PC-9 (cell line): ENCODE data around the gene INSIG2. TPM values are rescaled to one million over a fixed set of nuclear protein-coding genes. Genes with fewer than 3 reads are reported as not detected.

Experiments
- BruUV-seq: library from RNA; stranded (reverse); fragments of 400-500 nt; replicated peaks from 2 replicates; lab custom pipeline; 2021; lab: Mats Ljungman, UMichigan
- CTCF ChIA-PET: fragments of 300-600 bp; sonication (Branson Sonifier 250); formaldehyde crosslinking; loops from one replicate; lab custom pipeline; 2022; ENCODE audit warnings: antibody characterized with exemption; lab: Charles Lee
- POLR2A ChIA-PET: fragments of 300-600 bp; sonication (Branson Sonifier 250); formaldehyde crosslinking; loops from one replicate; lab custom pipeline; 2022; ENCODE audit warnings: antibody characterized with exemption; ENCODE audit not compliant: unreplicated experiment; lab: Charles Lee
- DNase-seq, 2 experiments: peaks; one replicate each; pipeline versions ENCODE4 v3.0.0 to v3.0.0-alpha.2; 2015 to 2022; ENCODE audit warnings: mixed read lengths in 1 of 2
- H2AFZ ChIP-seq: fragments of 200-600 bp; sonication (generic); 2 replicates; pipeline ENCODE4 v1.8.1; 2017; ENCODE audit warnings: antibody characterized with exemption
- H3F3A ChIP-seq: fragments of 200-600 bp; sonication (generic); 2 replicates; pipeline ENCODE4 v1.8.1; 2017; ENCODE audit warnings: antibody characterized with exemption, mild to moderate bottlenecking, low read depth; ENCODE audit not compliant: insufficient read depth
- H3K27ac ChIP-seq: fragments of 200-600 bp; sonication (generic); 2 replicates; pipeline ENCODE4 v1.6.1; 2016; ENCODE audit warnings: mixed run types
- H3K27me3 ChIP-seq: fragments of 200-600 bp; sonication (generic); 2 replicates; pipeline ENCODE4 v1.6.1; 2016; ENCODE audit warnings: low read depth, mixed run types; ENCODE audit not compliant: insufficient read depth
- H3K36me3 ChIP-seq: fragments of 200-600 bp; sonication (generic); 2 replicates; pipeline ENCODE4 v1.6.1; 2016; ENCODE audit warnings: low read depth, mixed run types
- H3K4me1 ChIP-seq: fragments of 200-600 bp; sonication (generic); replicated peaks from 2 replicates; pipeline ENCODE4 v1.6.1; 2016; ENCODE audit warnings: mixed run types; ENCODE audit not compliant: insufficient read depth
- H3K4me2 ChIP-seq: fragments of 200-600 bp; sonication (generic); 2 replicates; pipeline ENCODE4 v1.6.1; 2017; ENCODE audit warnings: mixed run types
- H3K4me3 ChIP-seq: fragments of 200-600 bp; sonication (generic); 2 replicates; pipeline ENCODE4 v1.6.1; 2016; ENCODE audit warnings: mixed run types
- H3K79me2 ChIP-seq: fragments of 200-600 bp; sonication (generic); 2 replicates; pipeline ENCODE4 v1.6.1; 2017; ENCODE audit warnings: low read depth, mixed run types
- H3K9me2 ChIP-seq: fragments of 200-600 bp; sonication (generic); 2 replicates; pipeline ENCODE4 v1.8.1; 2017; ENCODE audit warnings: mild to moderate bottlenecking; ENCODE audit not compliant: insufficient read depth
- H3K9me3 ChIP-seq: fragments of 200-600 bp; sonication (generic); 2 replicates; pipeline ENCODE4 v1.8.1; 2016; ENCODE audit warnings: low read depth; ENCODE audit not compliant: insufficient read depth
- H4K20me1 ChIP-seq: fragments of 200-600 bp; sonication (generic); 2 replicates; pipeline ENCODE4 v1.8.1; 2017; ENCODE audit not compliant: insufficient read depth
- EZH2 ChIP-seq: fragments of 200-600 bp; sonication (generic); IDR thresholded peaks from 2 replicates; pipeline ENCODE4 v1.8.0; 2017; ENCODE audit warnings: antibody characterized with exemption, low read depth
- intact Hi-C: fragments of 100-400 bp; cut with micrococcal nuclease; formaldehyde crosslinking; loops from one replicate; pipeline ENCODE4 v1.10.0; 2022; ENCODE audit not compliant: unreplicated experiment
- total RNA-seq: library from RNA; stranded (reverse); gene quantifications from 2 replicates; pipeline ENCODE4 v1.2.3, GENCODE V29; 2021
- TF ChIP-seq, protein P1 (sequence below): fragments of 200-600 bp; sonication (generic); conservative IDR thresholded peaks from 2 replicates; pipeline ENCODE4 v1.6.1; 2017; ENCODE audit warnings: mixed run types, antibody characterized with exemption, mild to moderate bottlenecking, moderate library complexity

The INSIG2 gene
- total RNA-seq, 1 experiment from 2014 or later, result 33.6 TPM

- no peak for TF ChIP-seq EZH2
- TF ChIP-seq, protein P1, sequence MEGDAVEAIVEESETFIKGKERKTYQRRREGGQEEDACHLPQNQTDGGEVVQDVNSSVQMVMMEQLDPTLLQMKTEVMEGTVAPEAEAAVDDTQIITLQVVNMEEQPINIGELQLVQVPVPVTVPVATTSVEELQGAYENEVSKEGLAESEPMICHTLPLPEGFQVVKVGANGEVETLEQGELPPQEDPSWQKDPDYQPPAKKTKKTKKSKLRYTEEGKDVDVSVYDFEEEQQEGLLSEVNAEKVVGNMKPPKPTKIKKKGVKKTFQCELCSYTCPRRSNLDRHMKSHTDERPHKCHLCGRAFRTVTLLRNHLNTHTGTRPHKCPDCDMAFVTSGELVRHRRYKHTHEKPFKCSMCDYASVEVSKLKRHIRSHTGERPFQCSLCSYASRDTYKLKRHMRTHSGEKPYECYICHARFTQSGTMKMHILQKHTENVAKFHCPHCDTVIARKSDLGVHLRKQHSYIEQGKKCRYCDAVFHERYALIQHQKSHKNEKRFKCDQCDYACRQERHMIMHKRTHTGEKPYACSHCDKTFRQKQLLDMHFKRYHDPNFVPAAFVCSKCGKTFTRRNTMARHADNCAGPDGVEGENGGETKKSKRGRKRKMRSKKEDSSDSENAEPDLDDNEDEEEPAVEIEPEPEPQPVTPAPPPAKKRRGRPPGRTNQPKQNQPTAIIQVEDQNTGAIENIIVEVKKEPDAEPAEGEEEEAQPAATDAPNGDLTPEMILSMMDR, result no peak
- Histone ChIP-seq H2AFZ (no peak overlapping the region), H3K4me2 (no peak overlapping the region), H3K36me3 (peaks cover 89% of the 10 kb centered on the region), H3K9me2 (no peaks in the 10 kb centered on the region), H3K27ac (no peak overlapping the region), H3K27me3 (no peaks in the 10 kb centered on the region), H3K4me3 (no peak overlapping the region), H4K20me1 (no peaks in the 10 kb centered on the region), H3K9me3 (no peaks in the 10 kb centered on the region), H3F3A (peaks cover 11% of the 10 kb centered on the region; the same call in 1 of the 2 replicates), H3K4me1 (no peaks in the 10 kb centered on the region), H3K79me2 (peaks cover 23% of the 10 kb centered on the region)
- ChIA-PET CTCF (no interaction called here), POLR2A (no interaction called here)
- no TSS peak for BruUV-seq
- intact Hi-C loops, result no loop called here
- peak in 1 of 2 experiments; percentile 24 for DNase-seq
Observed at GRCh38 chr2:118103951-118104940, 16.0 kb downstream of the INSIG2 start.

DNA sequence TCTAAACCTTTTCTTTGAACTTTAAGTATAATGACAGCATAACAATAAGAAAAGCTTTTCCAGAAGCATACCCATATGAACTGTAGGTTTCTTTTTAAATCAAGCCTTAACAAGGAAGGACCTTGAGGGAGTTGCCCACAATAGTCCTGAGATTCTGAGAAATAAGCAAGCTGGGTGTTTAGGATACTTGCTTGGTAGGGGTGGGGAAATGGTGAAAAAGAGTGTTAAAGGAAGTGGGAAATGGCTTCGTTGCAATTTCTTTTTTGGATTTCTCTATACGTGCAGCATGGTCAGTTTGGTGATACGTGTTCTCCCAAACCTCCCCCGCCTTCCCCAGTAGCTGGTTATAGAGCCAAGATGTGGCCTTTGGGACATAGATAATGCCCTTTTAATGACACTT lies 17.2 kb downstream of the INSIG2 start:
- H4K20me1 ChIP-seq, result no peaks in the 10 kb centered on the region
- H3K4me1 ChIP-seq, result no peaks in the 10 kb centered on the region; the same call in 1 of the 2 replicates
- H3K36me3 ChIP-seq, result peaks cover 96% of the 10 kb centered on the region
- ChIA-PET POLR2A (interaction anchor here (0.6 to 0.7 kb wide), 2 partner anchors 50 to 83 kb away, joined by 4 to 9 read pairs; no protein-coding TSS in a partner anchor), CTCF (no interaction called here)
- no peaks in the 10 kb centered on the region for H3K27me3 ChIP-seq
- peaks cover 18% of the 10 kb centered on the region for H3F3A ChIP-seq
- no peak overlapping the region for H2AFZ ChIP-seq
- H3K9me3 ChIP-seq, result peaks cover 4% of the 10 kb centered on the region; the same call in 1 of the 2 replicates
- H3K79me2 ChIP-seq, result peaks cover 24% of the 10 kb centered on the region; the same call in 1 of the 2 replicates
- BruUV-seq, result no TSS peak
- DNase-seq, result no peak
- no peak overlapping the region for H3K4me3 ChIP-seq
- no peak overlapping the region for H3K4me2 ChIP-seq
- H3K27ac ChIP-seq, result no peak overlapping the region
- intact Hi-C loops, result no loop called here
- no peaks in the 10 kb centered on the region for H3K9me2 ChIP-seq
- TF ChIP-seq, protein P1, result no peak
- TF ChIP-seq EZH2, result no peak

DNA sequence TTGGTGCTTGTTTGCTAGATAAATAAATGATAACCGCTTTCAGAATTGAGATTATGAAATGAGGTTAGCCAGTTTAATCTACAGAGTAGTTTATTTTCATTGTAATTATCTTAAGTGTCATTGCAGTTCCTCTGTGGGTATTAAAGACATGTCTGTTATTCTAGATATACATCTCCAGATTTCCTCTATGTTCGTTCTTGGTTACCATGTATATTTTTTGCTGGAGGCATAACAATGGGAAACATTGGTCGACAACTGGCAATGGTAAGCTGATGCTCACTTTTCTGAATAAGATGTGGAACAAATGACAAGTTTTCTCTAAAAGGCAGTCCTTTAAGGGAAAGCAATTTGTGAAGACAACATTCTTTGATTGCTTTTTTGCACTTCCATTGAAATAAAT lies 18.7 kb downstream of the INSIG2 start:
- TF ChIP-seq EZH2, result no peak
- TF ChIP-seq, protein P1, result no peak
- peaks cover 32% of the 10 kb centered on the region for H3F3A ChIP-seq
- intact Hi-C loops, result no loop called here
- H2AFZ ChIP-seq, result no peak overlapping the region
- H3K27ac ChIP-seq, result no peak overlapping the region
- ChIA-PET CTCF (no interaction called here), POLR2A (no interaction called here)
- H3K9me3 ChIP-seq, result peaks cover 4% of the 10 kb centered on the region; the same call in 1 of the 2 replicates
- BruUV-seq, result no TSS peak
- H3K4me2 ChIP-seq, result no peak overlapping the region
- peaks cover 9% of the 10 kb centered on the region; the same call in 1 of the 2 replicates for H3K79me2 ChIP-seq
- H3K9me2 ChIP-seq, result no peaks in the 10 kb centered on the region
- no peaks in the 10 kb centered on the region for H3K27me3 ChIP-seq
- DNase-seq, result peak in 1 of 2 experiments; percentile 32
- H3K36me3 ChIP-seq, result peaks cover 87% of the 10 kb centered on the region
- H3K4me3 ChIP-seq, result no peak overlapping the region
- H4K20me1 ChIP-seq, result no peaks in the 10 kb centered on the region
- H3K4me1 ChIP-seq, result peaks cover 14% of the 10 kb centered on the region
